GM12864 (cell line): ENCODE measurements around the gene ZDHHC14.

Experiments used
- DNase-seq: peaks from one replicate; pipeline ENCODE4 v3.0.0-alpha.2; 2011; ENCODE audit warnings: low read depth
- H3K4me3 ChIP-seq: 2 replicates; pipeline ENCODE4 v1.5.1; 2011; ENCODE audit warnings: mild to moderate bottlenecking, low read depth, low read length, control low read depth
- CTCF ChIP-seq: IDR thresholded peaks from 2 replicates; pipeline ENCODE4 v1.5.1; 2011; ENCODE audit warnings: low read depth, mild to moderate bottlenecking, moderate library complexity, low read length, control low read depth, inconsistent platforms; ENCODE audit errors: missing control alignments

The ZDHHC14 gene

GRCh38 chr6:157652601-157653363 lies 271.8 kb downstream of the ZDHHC14 start:
- no peak for DNase-seq
- TF ChIP-seq CTCF: no peak
- no peak overlapping the region for H3K4me3 ChIP-seq

- H3K4me3 ChIP-seq: no peak overlapping the region
- no peak for TF ChIP-seq CTCF
- no peak for DNase-seq
These were observed 272.5 kb downstream of the ZDHHC14 start for GRCh38 chr6:157653521-157653920.

GRCh38 chr6:157655139-157655538 lies 274.1 kb downstream of the ZDHHC14 start:
- H3K4me3 ChIP-seq: no peak overlapping the region
- no peak for DNase-seq
- TF ChIP-seq CTCF: no peak

GRCh38 chr6:157656437-157656997 lies 275.5 kb downstream of the ZDHHC14 start:
- H3K4me3 ChIP-seq: no peak overlapping the region
- no peak for DNase-seq
- no peak for TF ChIP-seq CTCF

GRCh38 chr6:157657754-157658153 lies 276.8 kb downstream of the ZDHHC14 start:
- no peak overlapping the region for H3K4me3 ChIP-seq

GRCh38 chr6:157658301-157658700 lies 277.3 kb downstream of the ZDHHC14 start:
- no peak overlapping the region for H3K4me3 ChIP-seq
- no peak for TF ChIP-seq CTCF
- no peak for DNase-seq

More at GRCh38 chr6:157657754-157658153, 276.8 kb downstream of the ZDHHC14 start:
- no peak for DNase-seq
- no peak for TF ChIP-seq CTCF
